Panc1 (cell line): Measurements from ENCODE around the gene AARS2. TPM values are rescaled to one million over a fixed set of nuclear protein-coding genes. Genes with fewer than 3 reads are reported as not detected.
A peak's percentile ranks its signal among the peaks of the same experiment; 100 is the strongest.

ENCODE experiments used
- ATAC-seq: fragments of 200-7000 bp; cut with Tn5 transposase; 2 replicates; pipeline ENCODE4 v1.9.1; 2020; ENCODE audit warnings: mild to moderate bottlenecking, moderate library complexity
- BruUV-seq: library from RNA; stranded (reverse); fragments of 400-500 nt; replicated peaks from 2 replicates; lab custom pipeline; 2021; lab: Mats Ljungman, UMichigan
- CTCF ChIA-PET: fragments of 300-600 bp; sonication (Branson Sonifier 250); formaldehyde crosslinking; loops from one replicate; lab custom pipeline; 2022; ENCODE audit warnings: antibody characterized with exemption; lab: Charles Lee
- POLR2A ChIA-PET: fragments of 300-600 bp; sonication (Branson Sonifier 250); formaldehyde crosslinking; loops from one replicate; lab custom pipeline; 2022; ENCODE audit warnings: antibody characterized with exemption; lab: Charles Lee
- DNase-seq: peaks from one replicate; pipeline ENCODE4 v3.0.0-alpha.2; 2010; ENCODE audit warnings: low read depth, low spot score
- H3K27ac ChIP-seq: 2 replicates; pipeline ENCODE4 v1.5.1; 2011; ENCODE audit warnings: mild to moderate bottlenecking, low read length, inconsistent platforms
- H3K27me3 ChIP-seq: fragments of 200-500 bp; sonication (Bioruptor generic); 2 replicates; pipeline ENCODE4 v1.6.0; 2014; ENCODE audit warnings: low read length, inconsistent platforms; ENCODE audit not compliant: control insufficient read depth, insufficient read depth
- H3K36me3 ChIP-seq: fragments of 200-500 bp; sonication (Bioruptor generic); 2 replicates; pipeline ENCODE4 v1.5.1; 2014; ENCODE audit warnings: inconsistent platforms, mild to moderate bottlenecking, low read length, moderate library complexity; ENCODE audit not compliant: control insufficient read depth, insufficient read depth
- H3K4me1 ChIP-seq: 2 replicates; pipeline ENCODE4 v1.5.1; 2011; ENCODE audit warnings: inconsistent platforms, mild to moderate bottlenecking, low read length, moderate library complexity; ENCODE audit not compliant: control insufficient read depth, insufficient read depth
- H3K4me3 ChIP-seq, 2 experiments: 2 replicates each; pipeline ENCODE4 v1.5.1; 2011 to 2012; ENCODE audit warnings: low read depth in 2 of 2, low read length in 2 of 2, mild to moderate bottlenecking in 2 of 2, inconsistent platforms in 1 of 2, moderate library complexity in 1 of 2
- H3K9me3 ChIP-seq: fragments of 200-500 bp; sonication (Bioruptor generic); 2 replicates; pipeline ENCODE4 v1.5.1; 2014; ENCODE audit warnings: low read depth, mild to moderate bottlenecking, inconsistent platforms, low read length, moderate library complexity; ENCODE audit not compliant: control insufficient read depth, insufficient read depth
- CTCF ChIP-seq: fragments of 450-650 bp; IDR thresholded peaks from 2 replicates; pipeline ENCODE4 v1.5.1; 2017; ENCODE audit warnings: mild to moderate bottlenecking
- POLR2AphosphoS5 ChIP-seq: IDR thresholded peaks from 2 replicates; pipeline ENCODE4 v1.6.1; 2012; ENCODE audit warnings: mild to moderate bottlenecking, low read depth, low read length, moderate library complexity
- REST ChIP-seq, 2 experiments: IDR thresholded peaks; 2 replicates each; pipeline ENCODE4 v1.6.1; 2011 to 2012; ENCODE audit warnings: low read depth in 2 of 2, control low read depth in 1 of 2, low read length in 1 of 2, mild to moderate bottlenecking in 1 of 2, moderate library complexity in 1 of 2; ENCODE audit not compliant: insufficient read depth in 1 of 2
- SIN3A ChIP-seq: IDR thresholded peaks from 2 replicates; pipeline ENCODE4 v1.6.1; 2012; ENCODE audit warnings: low read depth, mild to moderate bottlenecking, low read length, moderate library complexity, borderline replicate concordance; ENCODE audit not compliant: insufficient read depth
- TCF7L2 ChIP-seq: IDR thresholded peaks from 2 replicates; pipeline ENCODE4 v1.6.1; 2011; ENCODE audit warnings: mild to moderate bottlenecking, low read depth, low read length, inconsistent platforms
- in situ Hi-C: cut with HindIII; loops from 2 replicates; pipeline ENCODE4 v1.10.0; 2016; ENCODE audit warnings: low sequenced_read_pairs, low pct_unique_long_range_greater_than_20kb
- intact Hi-C: fragments of 100-400 bp; cut with micrococcal nuclease; formaldehyde crosslinking; loops from one replicate; pipeline ENCODE4 v1.10.0; 2022; ENCODE audit not compliant: unreplicated experiment
- total RNA-seq: library from RNA; stranded (reverse); gene quantifications from one replicate; pipeline ENCODE4 v1.2.1, GENCODE V29; 2021; ENCODE audit not compliant: unreplicated experiment

Gene AARS2
- total RNA-seq, 1 experiment from 2014 or later, result 13.1 TPM

GRCh38 chr6:44305200-44305725 lies 7.9 kb downstream of the AARS2 start:
- no peak for DNase-seq
- Histone ChIP-seq H3K4me3 (no peak overlapping the region), H3K9me3 (no peaks in the 10 kb centered on the region), H3K27me3 (no peaks in the 10 kb centered on the region), H3K36me3 (peaks cover 2% of the 10 kb centered on the region; the same call in 1 of the 2 replicates), H3K27ac (no peak overlapping the region), H3K4me1 (no peaks in the 10 kb centered on the region)
- ATAC-seq, result 0 out of 2 replicates have a peak, but pooled peaks have one; percentile 4
- no TSS peak for BruUV-seq
- CTCF ChIA-PET, result interaction anchor here (0.6 to 1.4 kb wide), 5 partner anchors 9 to 125 kb away, joined by 3 to 18 read pairs (median 4); partner anchors contain the start of gene TMEM151B
- in situ Hi-C loops, result no loop called here
- POLR2A ChIA-PET, result interaction anchor here (0.7 kb wide), 2 partner anchors 133 to 171 kb away, joined by 3 to 4 read pairs; no protein-coding TSS in a partner anchor
- TF ChIP-seq REST (IDR thresholded peaks at IDR 0.05; ENCODE audit: insufficient read depth in 1 of 2, low read depth in 2 of 2, low read length in 1 of 2) (no peak), TCF7L2 (no peak), CTCF (no peak), SIN3A (no peak), POLR2AphosphoS5 (no peak)
- intact Hi-C loops, result loop anchor here (2.0 kb wide), 1 partner anchor 36 kb away; no protein-coding TSS in a partner anchor

GRCh38 chr6:44304282-44305199 lies 8.6 kb downstream of the AARS2 start:
- CTCF ChIA-PET, result interaction anchor here (0.5 to 1.4 kb wide), 5 partner anchors 9 to 242 kb away, joined by 3 to 18 read pairs (median 4); partner anchors contain the start of gene TMEM151B

More at GRCh38 chr6:44304282-44305199, 8.6 kb downstream of the AARS2 start:
- H3K27ac ChIP-seq, result no peak overlapping the region
- intact Hi-C loops, result loop anchor here (2.0 kb wide), 1 partner anchor 36 kb away; no protein-coding TSS in a partner anchor
- BruUV-seq, result no TSS peak
- no peaks in the 10 kb centered on the region for H3K9me3 ChIP-seq
- no peak for TF ChIP-seq TCF7L2
- TF ChIP-seq CTCF, result peak; percentile 90
- no peaks in the 10 kb centered on the region; the same call in 1 of the 2 replicates for H3K36me3 ChIP-seq
- no peaks in the 10 kb centered on the region for H3K4me1 ChIP-seq
- POLR2A ChIA-PET, result interaction anchor here (0.7 kb wide), 2 partner anchors 132 to 171 kb away, joined by 3 to 4 read pairs; no protein-coding TSS in a partner anchor
- no peak overlapping the region for H3K4me3 ChIP-seq
- peak; percentile 64 for ATAC-seq
- no peak for DNase-seq
- H3K27me3 ChIP-seq, result no peaks in the 10 kb centered on the region
- in situ Hi-C loops, result no loop called here
